Endometrial microvascular endothelial cells (primary cell): ENCODE measurements around the gene DOCK9. TPM values are rescaled to one million over a fixed set of nuclear protein-coding genes. Genes with fewer than 3 reads are reported as not detected.

Source experiments
- in situ Hi-C: cut with HindIII; loops from 2 replicates; pipeline ENCODE4 v1.10.0; 2017; ENCODE audit warnings: low sequenced_read_pairs, low pct_unique_long_range_greater_than_20kb; ENCODE audit errors: inconsistent ontology term
- total RNA-seq: library from RNA; depleted of rRNA; stranded (reverse); fragments of >200 nt; gene quantifications from one replicate; pipeline ENCODE4 v1.2.3, GENCODE V29; 2015; ENCODE audit errors: inconsistent ontology term

DOCK9 gene
- total RNA-seq, 1 donor from 2014 or later, result 210 TPM

- in situ Hi-C loops, result no loop called here
These were observed 230.9 kb downstream of the DOCK9 start for GRCh38 chr13:98746968-98747367.

Other genes with a start within 250 kb of the DOCK9 start
- not detected for gene SLC15A1, start 225.4 kb downstream of the DOCK9 start, total RNA-seq
- 56.8 TPM for gene UBAC2, start 222.8 kb upstream of the DOCK9 start, total RNA-seq